Erythroblast (primary cell): ENCODE data around the gene SPINT1.

Source experiments
- GATA1 ChIP-seq: IDR thresholded peaks from 2 replicates; pipeline ENCODE4 v1.6.1; 2011; ENCODE audit warnings: low read depth, mild to moderate bottlenecking, control low read depth, low read length, moderate library complexity
- POLR2A ChIP-seq: IDR thresholded peaks from 2 replicates; pipeline ENCODE4 v1.6.1; 2011; ENCODE audit warnings: mild to moderate bottlenecking, low read length

DNA sequence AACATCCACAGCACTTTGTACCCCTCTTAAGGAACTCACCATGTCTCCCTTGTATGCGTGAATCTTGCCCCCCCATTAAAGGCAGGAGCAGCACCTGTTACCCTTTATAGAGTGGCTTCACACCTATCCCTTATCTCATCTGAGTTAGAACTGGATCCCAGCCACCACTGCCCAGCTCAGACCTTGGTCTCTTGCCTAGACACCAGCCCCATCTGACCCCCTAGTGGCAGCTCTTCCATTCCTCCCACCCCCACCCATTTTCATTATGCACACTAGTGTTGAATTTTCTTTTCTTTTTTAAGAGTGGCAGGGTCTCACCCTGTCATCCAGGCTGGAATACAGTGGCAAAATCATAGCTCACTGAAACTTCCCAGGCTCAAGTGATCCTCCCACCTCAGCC is 40.2 kb upstream of the SPINT1 start:
- TF ChIP-seq POLR2A, result no peak
- no peak for TF ChIP-seq GATA1
